GM19468 (cell line): ENCODE data around the gene ATP6V1E1.
"Not testable (repeated sequence)": the region's sequence is repeated elsewhere in the genome, so short reads cannot be mapped to it uniquely, and the experiment has no call there.

Source experiments
- ATAC-seq: cut with Tn5 transposase; IDR thresholded peaks from one replicate; pipeline ENCODE4 v1.9.1; 2021; ENCODE audit warnings: mild to moderate bottlenecking, moderate library complexity, moderate number of reproducible peaks; ENCODE audit not compliant: unreplicated experiment; ENCODE audit errors: extremely low read depth

Gene ATP6V1E1

GRCh38 chr22:17628406-17629172 lies at the start of gene ATP6V1E1:
TSS of gene ATP6V1E1 (minus strand) at chr22:17628749. CDS start at chr22:17628635, 114 bp downstream.
- peak; percentile 81 for ATAC-seq

DNA sequence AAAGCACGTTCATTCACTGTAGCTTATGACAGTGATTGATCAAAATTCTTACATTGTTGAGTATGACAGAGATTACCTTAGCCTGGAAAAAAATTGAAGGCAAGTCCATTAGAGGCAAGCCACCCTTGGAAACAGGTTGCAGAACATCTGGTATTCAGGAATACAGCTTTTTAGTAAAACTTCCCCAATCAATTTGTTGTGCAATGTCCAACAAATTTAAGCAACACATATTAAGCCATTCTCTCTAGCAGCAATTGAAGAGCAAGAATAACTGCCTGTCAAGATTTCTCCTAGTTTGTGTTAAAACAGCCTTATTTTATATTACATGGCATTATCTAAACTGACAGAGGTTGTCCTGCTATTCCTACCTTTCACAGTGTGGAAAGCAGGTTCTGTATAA lies 47.0 kb upstream of the ATP6V1E1 start:
- ATAC-seq: no peak

- no peak for ATAC-seq
These were observed 45.6 kb upstream of the ATP6V1E1 start for GRCh38 chr22:17674152-17674551.

GRCh38 chr22:17672417-17672991 lies 44.0 kb upstream of the ATP6V1E1 start:
- no peak for ATAC-seq

DNA sequence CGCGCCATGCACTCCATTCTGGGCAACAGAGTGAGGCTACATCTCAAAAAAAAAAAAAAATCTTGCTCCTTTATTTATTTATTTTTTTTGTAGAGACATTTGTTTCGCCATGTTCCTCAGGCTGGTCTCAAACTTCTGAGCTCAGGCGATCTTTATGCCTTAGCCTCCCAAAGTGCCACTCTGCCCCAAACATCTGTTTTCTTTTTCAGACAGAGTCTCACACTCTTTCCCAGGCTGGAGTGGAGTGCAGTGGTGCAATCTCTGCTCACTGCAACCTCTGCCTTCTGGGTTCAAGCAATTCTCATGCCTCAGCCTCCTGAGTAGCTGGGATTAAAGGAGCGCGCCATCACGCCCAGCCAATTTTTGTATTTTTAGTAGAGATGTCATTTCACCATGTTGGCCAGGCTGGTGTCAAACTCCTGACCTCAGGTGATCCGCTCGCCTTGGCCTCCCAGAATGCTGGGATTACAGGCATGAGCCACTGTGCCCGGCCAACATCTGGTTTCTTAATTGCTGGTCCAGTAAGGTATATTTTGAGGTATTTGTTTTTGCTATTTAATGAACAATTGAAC lies 43.1 kb upstream of the ATP6V1E1 start:
- not testable (repeated sequence) for ATAC-seq

DNA sequence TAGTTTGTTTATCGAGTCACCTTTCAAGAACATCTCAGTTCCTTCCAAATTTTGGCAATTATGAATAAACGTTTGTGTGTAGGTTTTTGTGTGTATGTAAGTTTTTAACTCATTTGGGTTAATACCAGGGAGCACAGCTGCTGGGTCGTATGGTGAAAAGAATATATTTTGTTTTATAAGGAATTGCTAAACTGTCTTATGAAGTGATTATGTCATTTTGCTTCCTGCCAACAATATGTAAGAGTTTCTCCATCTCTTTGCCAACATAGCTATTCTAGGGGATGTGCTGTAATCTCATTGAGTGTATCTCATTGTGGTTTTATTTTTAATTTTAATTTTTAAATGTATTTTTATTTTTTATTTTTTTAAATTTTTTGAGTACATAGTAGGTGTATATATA lies 37.3 kb upstream of the ATP6V1E1 start:
- no peak for ATAC-seq

GRCh38 chr22:17665248-17665647 lies 36.7 kb upstream of the ATP6V1E1 start:
- ATAC-seq: no peak

DNA sequence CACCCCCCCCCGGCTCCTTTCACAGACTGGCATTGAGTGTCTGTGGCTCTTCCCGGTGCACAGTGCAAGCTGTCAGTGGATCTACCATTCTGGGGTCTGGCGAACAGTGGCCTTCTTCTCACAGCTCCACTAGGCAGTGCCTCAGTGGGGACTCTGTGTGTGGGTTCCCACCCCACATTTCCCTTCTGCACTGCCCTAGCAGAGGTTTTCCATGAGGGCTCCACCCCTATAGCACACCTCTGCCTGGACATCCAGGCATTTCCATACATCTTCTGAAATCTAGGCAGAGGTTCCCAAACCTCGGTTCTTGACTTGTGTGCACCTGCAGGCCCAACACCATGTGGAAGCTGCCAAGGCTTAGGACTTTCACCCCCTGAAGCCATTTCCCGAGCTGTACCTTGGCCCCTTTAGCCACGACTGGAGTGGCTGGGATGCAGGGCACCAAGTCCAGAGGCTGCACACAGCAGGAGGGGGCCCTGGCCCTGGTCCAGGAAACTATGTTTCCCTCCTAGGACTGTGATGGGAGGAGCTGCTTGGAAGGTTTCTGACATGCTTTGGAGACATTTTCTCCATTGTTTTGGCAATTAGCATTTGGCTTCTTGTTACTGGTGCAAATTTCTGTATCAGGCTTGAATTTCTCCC lies 36.0 kb upstream of the ATP6V1E1 start:
- ATAC-seq: no peak

DNA sequence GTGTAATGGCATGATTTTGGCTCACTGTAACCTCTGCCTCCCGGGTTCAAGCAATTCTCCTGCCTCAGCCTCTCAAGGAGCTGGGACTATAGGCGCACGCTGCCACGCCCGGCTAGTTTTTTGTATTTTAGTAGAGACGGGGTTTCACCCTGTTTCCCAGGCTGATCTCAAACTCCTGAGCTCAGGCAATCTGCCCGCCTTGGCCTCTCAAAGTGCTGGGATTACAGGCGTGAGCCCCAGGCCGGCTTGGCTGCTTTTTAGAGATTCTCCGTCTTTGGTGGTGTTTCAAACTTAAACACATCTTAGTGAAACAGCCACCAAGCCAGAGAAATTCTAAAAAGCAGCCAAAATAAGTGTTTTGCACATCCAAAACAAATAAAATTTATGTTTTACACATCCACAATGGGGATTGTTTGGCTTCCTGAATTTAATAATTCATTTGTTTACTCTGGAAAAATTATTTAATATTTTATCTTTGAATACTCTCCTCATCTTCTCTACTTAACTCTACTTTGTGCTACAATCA lies 28.4 kb upstream of the ATP6V1E1 start:
- no peak for ATAC-seq

GRCh38 chr22:17655289-17655688 lies 26.7 kb upstream of the ATP6V1E1 start:
- ATAC-seq: no peak

- ATAC-seq: no peak
These were observed 20.0 kb upstream of the ATP6V1E1 start for GRCh38 chr22:17648569-17648968.

GRCh38 chr22:17647991-17648390 lies 19.4 kb upstream of the ATP6V1E1 start:
- no peak for ATAC-seq

DNA sequence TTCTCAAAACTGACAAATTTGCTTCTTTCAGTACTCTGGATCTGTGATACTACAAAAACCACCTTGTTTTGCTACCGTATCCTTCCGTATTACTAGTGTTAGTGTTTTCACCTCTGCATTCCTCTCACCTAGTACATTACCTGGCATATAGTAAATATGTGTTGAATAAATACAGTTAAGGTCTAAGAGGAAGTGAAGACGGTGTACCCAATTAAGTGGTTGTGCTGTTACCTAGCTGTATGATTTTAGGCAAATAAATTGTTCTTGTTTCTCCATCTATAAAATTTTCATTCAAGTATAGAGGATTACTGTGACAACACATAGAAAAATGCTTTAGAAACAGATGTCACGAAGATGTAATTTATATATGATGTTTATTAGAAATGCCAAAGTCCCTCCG lies 18.9 kb upstream of the ATP6V1E1 start:
- no peak for ATAC-seq

DNA sequence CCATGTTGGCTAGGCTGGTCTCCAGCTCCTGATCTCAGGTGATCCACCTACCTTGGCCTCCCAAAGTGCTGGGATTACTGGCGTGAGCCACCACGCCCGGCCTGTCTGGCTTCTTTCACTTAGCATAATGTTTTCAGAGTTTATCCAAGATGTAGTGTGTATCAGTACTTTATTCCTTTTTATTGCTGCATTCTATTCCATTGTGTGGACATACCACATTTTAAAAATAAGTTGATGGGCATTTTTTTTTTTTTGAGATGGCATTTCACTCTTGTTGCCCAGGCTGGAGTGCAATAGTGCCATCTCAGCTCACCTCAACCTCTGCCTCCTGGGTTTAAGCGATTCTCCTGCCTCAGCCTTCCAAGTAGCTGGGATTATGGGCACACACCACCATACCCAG lies 13.8 kb upstream of the ATP6V1E1 start:
- not testable (repeated sequence) for ATAC-seq

DNA sequence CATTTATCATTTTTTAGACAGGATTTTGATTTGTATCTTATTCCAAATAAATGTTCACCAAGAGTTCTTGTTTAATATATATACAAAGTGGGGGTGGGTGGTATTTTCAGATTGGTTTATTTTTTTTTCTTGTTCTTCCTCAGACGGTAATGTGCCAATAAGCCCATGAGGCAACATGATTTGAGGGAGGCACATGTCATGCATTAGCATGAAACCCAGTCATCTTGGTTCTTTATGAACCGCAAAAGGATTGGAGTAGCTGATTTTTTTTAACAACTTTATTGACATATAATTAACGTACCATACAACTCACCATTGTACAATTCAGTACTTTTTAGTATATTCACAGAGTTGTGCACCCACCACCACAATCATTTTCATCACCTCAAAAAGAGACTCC lies 12.7 kb upstream of the ATP6V1E1 start:
- no peak for ATAC-seq

DNA sequence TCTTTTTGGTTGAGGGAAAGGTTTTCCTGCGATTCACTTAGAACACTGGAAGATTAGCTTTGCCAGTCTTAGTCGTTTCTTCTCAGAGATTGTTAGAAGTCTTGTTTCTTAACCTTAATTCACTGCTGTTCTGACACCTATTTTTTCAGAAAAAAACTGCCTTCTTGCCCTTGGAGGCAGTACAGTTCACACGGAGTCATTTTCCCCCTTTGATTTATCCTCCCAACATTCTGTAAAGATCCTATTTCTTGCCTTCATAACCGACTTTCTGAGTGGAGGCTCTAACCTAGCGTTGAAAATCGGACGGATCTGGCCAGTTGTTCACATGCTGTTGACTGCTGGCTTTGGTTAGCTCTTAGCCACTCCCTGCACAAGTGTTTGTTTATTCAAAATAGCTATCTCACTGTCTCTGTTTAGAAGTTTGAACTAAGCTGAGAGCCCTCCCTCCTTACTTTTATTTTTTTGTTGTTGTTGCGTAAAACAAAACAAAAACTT lies 10.7 kb upstream of the ATP6V1E1 start:
- no peak for ATAC-seq

- ATAC-seq: peak; percentile 76
These were observed 10.1 kb upstream of the ATP6V1E1 start, which contains the start of gene BCL2L13 for GRCh38 chr22:17638432-17639246. TSS of gene BCL2L13 (plus strand) at chr22:17638757. CDS start at chr22:17655712, 16,955 bp downstream.

DNA sequence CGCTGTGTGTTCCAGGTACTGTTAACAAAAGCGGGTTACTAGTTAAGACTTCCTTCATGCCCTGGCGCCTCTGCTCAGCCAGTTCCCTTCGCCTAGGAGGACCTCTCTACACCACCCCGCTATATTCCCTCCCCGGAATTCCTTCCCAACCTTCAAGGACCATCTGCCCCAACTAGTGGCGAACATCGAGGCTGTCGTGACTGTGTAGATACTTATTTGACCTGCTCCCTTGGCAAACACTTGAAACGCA lies 9.6 kb upstream of the ATP6V1E1 start:
- ATAC-seq: no peak

GRCh38 chr22:17637490-17638181 lies 9.1 kb upstream of the ATP6V1E1 start:
- no peak for ATAC-seq
